Uterus (tissue), 2 donors: ENCODE data around the gene TOMM40.

Source experiments
- CTCF ChIP-seq, 4 experiments: fragments of 200-600 bp in 2 of 4; fragments of 450-650 bp in 2 of 4; sonication (generic) in 2 of 4; IDR thresholded peaks; one replicate each; pipeline ENCODE4 v1.5.1; 2016 to 2019; ENCODE audit warnings: antibody characterized with exemption in 4 of 4, mild to moderate bottlenecking in 2 of 4, moderate library complexity in 1 of 4
- POLR2A ChIP-seq, 2 donors: fragments of 450-650 bp; IDR thresholded peaks; one replicate each; pipeline ENCODE4 v1.6.1; 2016; ENCODE audit warnings: antibody characterized with exemption in 2 of 2, mild to moderate bottlenecking in 1 of 2, moderate library complexity in 1 of 2

GRCh38 chr19:44892932-44893331 is 1.9 kb downstream of the TOMM40 start:
- no peak for TF ChIP-seq POLR2A (IDR thresholded peaks at IDR 0.05)
- TF ChIP-seq CTCF (IDR thresholded peaks at IDR 0.05): no peak
